ENCODE results near the gene TARP.

GRCh38 chr7:38280707-38281106, 7.3 kb upstream of the TARP start:
- TF ChIP-seq CTCF (IDR thresholded peaks at IDR 0.05; ENCODE audit: poor library complexity) (no peak), EZH2 (IDR thresholded peaks at IDR 0.05; ENCODE audit: borderline replicate concordance) (no peak)

All from hepatocyte (in vitro differentiated cells).